GM23248 (cell line): ENCODE measurements around the gene C19orf18. TPM values are rescaled to one million over a fixed set of nuclear protein-coding genes. Genes with fewer than 3 reads are reported as not detected.
"Not testable (repeated sequence)": the region's sequence is repeated elsewhere in the genome, so short reads cannot be mapped to it uniquely, and the experiment has no call there.

Experiments
- DNase-seq: peaks from one replicate; pipeline ENCODE4 v3.0.0-alpha.2; 2015
- H2AFZ ChIP-seq: fragments of 200-600 bp; sonication (generic); 2 replicates; pipeline ENCODE4 v1.6.1; 2016; ENCODE audit warnings: antibody characterized with exemption
- H3F3A ChIP-seq: fragments of 200-600 bp; sonication (generic); 2 replicates; pipeline ENCODE4 v1.6.1; 2016; ENCODE audit warnings: mild to moderate bottlenecking, antibody characterized with exemption, mixed run types; ENCODE audit not compliant: insufficient read depth
- H3K27ac ChIP-seq: fragments of 200-600 bp; sonication (generic); 2 replicates; pipeline ENCODE4 v1.5.1; 2016; ENCODE audit warnings: mild to moderate bottlenecking
- H3K27me3 ChIP-seq: fragments of 200-600 bp; sonication (generic); replicated peaks from 2 replicates; pipeline ENCODE4 v1.6.1; 2016; ENCODE audit warnings: mild to moderate bottlenecking; ENCODE audit not compliant: insufficient read depth
- H3K36me3 ChIP-seq: fragments of 200-600 bp; sonication (generic); 2 replicates; pipeline ENCODE4 v1.6.1; 2016; ENCODE audit warnings: low read depth, mild to moderate bottlenecking
- H3K4me1 ChIP-seq: fragments of 200-600 bp; sonication (generic); 2 replicates; pipeline ENCODE4 v1.6.1; 2016; ENCODE audit warnings: mild to moderate bottlenecking; ENCODE audit not compliant: insufficient read depth
- H3K4me2 ChIP-seq: fragments of 200-600 bp; sonication (generic); one replicate; pipeline ENCODE4 v1.6.1; 2016; ENCODE audit warnings: mild to moderate bottlenecking; ENCODE audit not compliant: unreplicated experiment
- H3K4me3 ChIP-seq: fragments of 200-600 bp; sonication (generic); 2 replicates; pipeline ENCODE4 v1.5.1; 2016; ENCODE audit warnings: mild to moderate bottlenecking
- H3K79me2 ChIP-seq: fragments of 200-600 bp; sonication (generic); 2 replicates; pipeline ENCODE4 v1.6.1; 2016; ENCODE audit warnings: mild to moderate bottlenecking; ENCODE audit not compliant: insufficient read depth
- H3K9ac ChIP-seq: fragments of 200-600 bp; sonication (generic); 2 replicates; pipeline ENCODE4 v1.6.1; 2016; ENCODE audit warnings: mild to moderate bottlenecking
- H3K9me2 ChIP-seq: fragments of 200-600 bp; sonication (generic); 2 replicates; pipeline ENCODE4 v1.6.1; 2016; ENCODE audit warnings: mixed run types, mild to moderate bottlenecking, moderate library complexity; ENCODE audit not compliant: insufficient read depth
- H3K9me3 ChIP-seq: fragments of 200-600 bp; sonication (generic); one replicate; pipeline ENCODE4 v1.6.1; 2017; ENCODE audit warnings: low read depth
- H4K20me1 ChIP-seq: fragments of 200-600 bp; sonication (generic); 2 replicates; pipeline ENCODE4 v1.6.0; 2016; ENCODE audit not compliant: insufficient read depth
- EZH2 ChIP-seq: fragments of 200-600 bp; sonication (generic); IDR thresholded peaks from 2 replicates; pipeline ENCODE4 v1.6.1; 2018; ENCODE audit warnings: antibody characterized with exemption, mild to moderate bottlenecking; ENCODE audit not compliant: insufficient read depth, poor library complexity, severe bottlenecking
- EZH2phosphoT487 ChIP-seq: fragments of 200-600 bp; sonication (generic); IDR thresholded peaks from 2 replicates; pipeline ENCODE4 v1.6.1; 2018; ENCODE audit warnings: antibody characterized with exemption, moderate library complexity, mild to moderate bottlenecking, low read depth; ENCODE audit not compliant: insufficient read depth
- WGBS, 2 experiments: methylation state at CpG; one replicate each; pipeline ENCODE4 v1.1.6; 2015 to 2017; ENCODE audit warnings: low lambda C conversion rate in 2 of 2, low coverage in 1 of 2; ENCODE audit errors: missing lambda C conversion rate in 2 of 2; 5-methylcytosine and 5-hydroxymethylcytosine counted together
- in situ Hi-C: fragments of 300-500 bp; cut with MboI; formaldehyde crosslinking; loops from 2 replicates; pipeline ENCODE4 v1.15.0; 2020
- polyA plus RNA-seq: library from polyadenylated mRNA; unstranded; fragments of >200 nt; fragmentation: Nextera tagmentation; extraction: Ambion mirVana; gene quantifications from 2 replicates; pipeline ENCODE4 v1.2.1, GENCODE V29; 2016
- total RNA-seq: library from RNA; depleted of rRNA; stranded (reverse); fragments of >200 nt; shearing (Covaris generic); gene quantifications from 2 replicates; pipeline ENCODE4 v1.2.3, GENCODE V29; 2014

Gene C19orf18
- total and polyA plus RNA-seq, 2 experiments from 2014 or later, result 1.0 TPM; not detected in 1

DNA sequence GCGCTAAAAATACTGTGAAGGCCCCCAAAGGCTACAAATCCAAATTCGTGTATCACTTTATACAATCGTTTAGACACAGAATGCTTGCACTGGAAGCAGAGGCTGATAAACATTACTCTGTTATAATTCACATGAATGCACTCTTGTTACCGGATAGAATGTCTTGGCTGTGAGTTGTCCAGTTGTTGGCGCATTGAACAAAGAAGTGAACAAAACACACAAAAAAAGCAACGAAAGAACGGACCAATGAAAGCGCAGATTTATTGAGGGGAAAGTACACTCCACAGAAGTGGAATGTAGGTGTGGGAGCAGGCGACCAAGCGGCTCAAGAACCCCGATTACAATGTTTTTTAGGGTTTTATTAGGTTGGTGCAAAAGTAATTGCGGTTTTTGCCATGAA, 38.6 kb downstream of the C19orf18 start:
- Histone ChIP-seq H3K9me2 (no peaks in the 10 kb centered on the region), H3K4me2 (no peak overlapping the region), H3K27me3 (no peaks in the 10 kb centered on the region), H3K4me3 (peak overlapping the region; percentile 98), H3K27ac (no peak overlapping the region), H3K9me3 (no peaks in the 10 kb centered on the region), H3K9ac (no peak overlapping the region), H2AFZ (peak overlapping the region; percentile 100), H4K20me1 (no peaks in the 10 kb centered on the region), H3K79me2 (peaks cover 56% of the 10 kb centered on the region), H3F3A (0 out of 2 replicates have a peak, but pooled peaks cover 12% of the 10 kb centered on the region), H3K4me1 (peaks cover 6% of the 10 kb centered on the region; the same call in 1 of the 2 replicates), H3K36me3 (peaks cover 13% of the 10 kb centered on the region; the same call in 1 of the 2 replicates)
- in situ Hi-C loops, result no loop called here
- 81 to 84% methylated on average over 12 of the region's 12 CpGs for WGBS, 2 experiments
- DNase-seq, result no peak
- no peak for TF ChIP-seq EZH2
- no peak for TF ChIP-seq EZH2phosphoT487

DNA sequence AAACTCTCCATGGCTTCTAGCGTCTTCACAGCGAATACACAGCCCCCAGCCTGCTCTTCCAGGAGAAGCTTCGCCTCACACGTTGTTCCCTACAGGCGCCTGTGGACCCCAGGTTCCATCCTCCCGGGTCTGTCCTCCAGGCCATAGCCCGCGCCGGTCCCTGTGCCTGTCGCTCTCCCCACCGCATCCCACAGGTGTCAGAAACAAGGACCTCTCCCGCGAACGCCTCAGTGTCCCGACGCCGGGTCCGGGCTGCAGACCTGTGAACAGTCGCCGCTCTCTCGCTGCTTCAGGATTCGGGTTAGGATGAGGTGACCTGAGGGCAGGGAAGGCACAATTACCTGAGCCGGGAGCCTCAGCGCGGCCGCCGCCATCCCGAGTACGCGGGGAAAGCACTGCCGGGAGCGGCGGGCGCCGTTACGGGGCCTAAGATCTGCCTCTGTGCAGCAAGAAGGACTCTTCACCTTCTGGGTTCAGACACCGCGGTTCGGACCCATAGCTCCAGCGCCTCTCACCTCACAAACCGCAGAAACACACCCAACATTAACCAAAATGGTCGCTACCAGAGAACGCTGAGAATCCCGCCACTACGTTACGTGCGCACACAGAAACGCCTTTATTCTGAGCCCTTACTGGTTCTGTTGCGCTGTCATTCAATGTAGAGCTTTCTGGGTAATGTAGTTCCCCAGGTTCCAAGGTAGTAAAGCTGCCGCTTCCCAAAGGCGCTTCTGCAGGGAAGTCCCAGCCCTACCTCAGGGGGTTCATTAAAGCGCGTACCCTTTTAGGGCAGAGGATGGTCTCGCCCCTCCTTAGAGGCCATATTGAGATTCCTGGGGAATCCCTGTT, 39.3 kb downstream of the C19orf18 start, which contains the start of gene ZNF418:
ZNF418 (minus strand) TSS at position 583 of the 846 bp plus-strand sequence. CDS start 1,580 bp downstream, outside the sequence.
- H2AFZ ChIP-seq, result peak within 1 kb of the TSS; percentile 100
- peak within 1 kb of the TSS; percentile 88 for H3K9ac ChIP-seq
- peak within 1 kb of the TSS; percentile 84 for H3K4me2 ChIP-seq

DNA sequence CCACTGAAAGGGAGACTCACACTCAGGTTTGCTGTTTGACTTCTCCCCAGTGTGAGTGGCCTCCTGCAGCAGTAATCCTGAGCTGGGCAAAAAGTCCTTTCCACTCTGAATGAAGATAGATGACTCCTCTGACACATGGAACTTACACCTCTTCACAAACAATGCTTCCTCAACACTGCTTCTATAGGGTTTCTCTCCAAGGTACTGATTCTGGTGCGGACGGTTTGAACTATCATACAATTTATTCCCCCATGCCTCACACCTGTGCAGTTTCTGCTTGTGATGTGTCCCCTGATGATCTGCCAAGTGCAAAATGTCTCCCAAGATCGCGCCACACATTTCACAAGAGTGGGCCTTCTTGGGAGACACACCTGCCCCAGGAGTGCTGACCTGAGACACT, 46.7 kb downstream of the C19orf18 start:
- Histone ChIP-seq H3K27me3 (no peaks in the 10 kb centered on the region), H3K4me3 (no peak overlapping the region), H3K9ac (no peak overlapping the region), H4K20me1 (no peaks in the 10 kb centered on the region), H3K9me3 (no peaks in the 10 kb centered on the region), H3K4me2 (no peak overlapping the region), H3K27ac (no peak overlapping the region), H2AFZ (no peak overlapping the region), H3K36me3 (peaks cover 24% of the 10 kb centered on the region), H3K79me2 (peaks cover 25% of the 10 kb centered on the region), H3K9me2 (no peaks in the 10 kb centered on the region), H3F3A (no peaks in the 10 kb centered on the region), H3K4me1 (no peaks in the 10 kb centered on the region)
- TF ChIP-seq EZH2 (no peak), EZH2phosphoT487 (no peak)
- in situ Hi-C loops, result no loop called here
- WGBS, 2 experiments, result 89% methylated on average over 4 of the region's 4 CpGs
- DNase-seq, result no peak

More for the DNA sequence above, 39.3 kb downstream of the C19orf18 start, which contains the start of gene ZNF418:
- H4K20me1 ChIP-seq, result no peaks in the 10 kb centered on the region
- peak within 1 kb of the TSS; percentile 38; the same call in 1 of the 2 replicates for H3K27ac ChIP-seq
- H3K36me3 ChIP-seq, result peaks cover 8% of the 10 kb centered on the region; the same call in 1 of the 2 replicates
- WGBS, 2 experiments, result 3 to 4% methylated on average over 54 of the region's 54 CpGs
- H3K27me3 ChIP-seq, result no peaks in the 10 kb centered on the region
- no peaks in the 10 kb centered on the region for H3K9me3 ChIP-seq
- H3K79me2 ChIP-seq, result peaks cover 56% of the 10 kb centered on the region
- H3F3A ChIP-seq, result 0 out of 2 replicates have a peak, but pooled peaks cover 12% of the 10 kb centered on the region
- DNase-seq, result peak; percentile 92
- peak within 1 kb of the TSS; percentile 98 for H3K4me3 ChIP-seq
- H3K4me1 ChIP-seq, result peaks cover 6% of the 10 kb centered on the region; the same call in 1 of the 2 replicates
- TF ChIP-seq EZH2phosphoT487, result no peak
- TF ChIP-seq EZH2, result no peak
- in situ Hi-C loops, result no loop called here
- no peaks in the 10 kb centered on the region for H3K9me2 ChIP-seq

DNA sequence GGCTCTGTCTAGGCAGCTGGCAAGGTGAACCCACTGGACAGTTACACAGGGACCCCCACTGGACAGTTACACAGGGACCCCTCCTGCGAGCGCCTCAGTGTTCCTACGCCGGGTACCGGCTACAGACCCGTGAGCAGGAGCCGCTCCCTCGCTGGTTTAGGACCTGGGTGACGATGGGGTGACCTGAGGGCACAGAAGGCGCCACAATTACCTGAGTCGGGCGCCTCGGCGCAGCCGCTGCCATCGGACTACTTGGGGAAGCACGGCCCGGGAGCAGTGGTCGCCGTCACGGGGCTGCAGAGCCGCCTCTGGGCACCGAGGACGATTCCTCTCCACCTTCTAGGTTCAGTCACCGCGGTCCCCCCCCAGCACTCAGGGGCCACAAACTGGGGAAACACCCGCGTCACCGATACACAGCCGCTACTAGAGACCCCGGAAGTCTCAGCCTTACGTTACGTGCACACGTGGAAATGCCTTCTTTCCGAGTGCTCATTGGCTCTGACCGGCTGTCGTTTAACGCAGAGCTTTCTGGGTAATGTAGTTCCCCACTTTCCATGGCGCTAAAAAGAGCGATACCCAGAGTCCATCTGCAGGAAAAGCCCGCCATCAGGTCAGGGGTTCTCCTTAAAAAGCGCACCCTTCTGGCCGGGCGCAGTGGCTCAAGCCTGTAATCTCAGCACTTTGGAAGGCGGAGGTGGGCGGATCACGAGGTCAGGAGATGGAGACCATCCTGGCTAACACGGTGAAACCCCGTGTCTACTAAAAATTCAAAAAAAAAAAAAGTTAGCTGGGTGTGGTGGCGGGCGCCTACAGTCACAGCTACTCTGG, 58.0 kb downstream of the C19orf18 start, which contains the start of gene ZNF417:
ZNF417 (minus strand) TSS at position 425 of the 828 bp plus-strand sequence; CDS start at position 244, 181 bp downstream.
- 1% methylated on average over 36 to 51 of the region's 51 CpGs for WGBS, 2 experiments
- H3K9me3 ChIP-seq, H3F3A ChIP-seq, H4K20me1 ChIP-seq, H3K36me3 ChIP-seq, H3K27me3 ChIP-seq, H3K9me2 ChIP-seq, in situ Hi-C loops: not testable (repeated sequence)
- Histone ChIP-seq H2AFZ (peak within 1 kb of the TSS; percentile 78), H3K27ac (peak within 1 kb of the TSS; percentile 52), H3K79me2 (peaks cover 42% of the 10 kb centered on the region), H3K4me2 (peak within 1 kb of the TSS; percentile 85), H3K9ac (peak within 1 kb of the TSS; percentile 96), H3K4me3 (peak within 1 kb of the TSS; percentile 95), H3K4me1 (peaks cover 12% of the 10 kb centered on the region)
- DNase-seq, result peak; percentile 97
